Measurements from ENCODE around the gene SPECC1L. TPM values are rescaled to one million over a fixed set of nuclear protein-coding genes. Genes with fewer than 3 reads are reported as not detected.
"Not testable (repeated sequence)": the region's sequence is repeated elsewhere in the genome, so short reads cannot be mapped to it uniquely, and the experiment has no call there.

SPECC1L gene
- total RNA-seq, 2 donors from 2014 or later, result 39.6 to 63.2 TPM

DNA sequence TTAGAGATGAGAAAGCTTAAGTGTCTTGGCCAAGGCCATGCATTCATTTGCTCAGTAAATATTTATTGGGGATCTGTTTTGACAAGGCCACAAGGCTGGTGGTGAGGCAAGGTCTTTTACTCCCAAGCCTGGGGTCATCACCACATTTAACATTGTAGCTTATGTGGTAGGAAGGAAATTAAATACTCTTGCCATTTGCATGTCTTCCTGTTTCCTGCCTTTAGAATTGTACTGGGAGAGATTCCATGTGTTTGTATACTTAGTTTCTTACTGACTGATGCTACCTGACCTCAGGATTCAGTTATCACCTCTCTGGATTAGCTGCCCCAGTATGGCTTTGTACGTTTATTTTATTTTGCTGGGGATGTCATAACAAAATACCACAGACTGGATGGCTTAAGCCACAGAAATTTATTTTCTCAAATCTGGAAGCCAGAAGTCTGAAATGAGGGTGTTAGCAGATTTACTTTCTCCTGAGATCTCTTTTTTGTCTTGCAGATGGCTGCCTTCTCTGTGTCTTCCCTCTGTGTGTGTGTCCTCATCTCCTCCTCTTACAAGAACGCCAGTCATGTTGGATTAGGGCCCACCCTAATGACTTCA, 44.8 kb downstream of the SPECC1L start:
- Histone ChIP-seq H3K36me3 (no peaks in the 10 kb centered on the region), H3K27me3 (replicated peaks; ENCODE audit: insufficient read depth) (no peaks in the 10 kb centered on the region), H3K9me3 (no peaks in the 10 kb centered on the region), H3K4me1 (replicated peaks) (no peaks in the 10 kb centered on the region), H3K4me3 (no peak overlapping the region), H3K27ac (no peak overlapping the region)
- DNase-seq (ENCODE audit: low spot score), result no peak
- TF ChIP-seq POLR2AphosphoS5 (IDR thresholded peaks at IDR 0.05) (no peak), POLR2A (IDR thresholded peaks at IDR 0.05) (no peak)
- TF ChIP-seq, protein P1, sequence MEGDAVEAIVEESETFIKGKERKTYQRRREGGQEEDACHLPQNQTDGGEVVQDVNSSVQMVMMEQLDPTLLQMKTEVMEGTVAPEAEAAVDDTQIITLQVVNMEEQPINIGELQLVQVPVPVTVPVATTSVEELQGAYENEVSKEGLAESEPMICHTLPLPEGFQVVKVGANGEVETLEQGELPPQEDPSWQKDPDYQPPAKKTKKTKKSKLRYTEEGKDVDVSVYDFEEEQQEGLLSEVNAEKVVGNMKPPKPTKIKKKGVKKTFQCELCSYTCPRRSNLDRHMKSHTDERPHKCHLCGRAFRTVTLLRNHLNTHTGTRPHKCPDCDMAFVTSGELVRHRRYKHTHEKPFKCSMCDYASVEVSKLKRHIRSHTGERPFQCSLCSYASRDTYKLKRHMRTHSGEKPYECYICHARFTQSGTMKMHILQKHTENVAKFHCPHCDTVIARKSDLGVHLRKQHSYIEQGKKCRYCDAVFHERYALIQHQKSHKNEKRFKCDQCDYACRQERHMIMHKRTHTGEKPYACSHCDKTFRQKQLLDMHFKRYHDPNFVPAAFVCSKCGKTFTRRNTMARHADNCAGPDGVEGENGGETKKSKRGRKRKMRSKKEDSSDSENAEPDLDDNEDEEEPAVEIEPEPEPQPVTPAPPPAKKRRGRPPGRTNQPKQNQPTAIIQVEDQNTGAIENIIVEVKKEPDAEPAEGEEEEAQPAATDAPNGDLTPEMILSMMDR (IDR thresholded peaks at IDR 0.05), result no peak
- intact Hi-C loops (cut with DNase I), result no loop called here
- WGBS, result 63% methylated on average over 2 of the region's 2 CpGs

DNA sequence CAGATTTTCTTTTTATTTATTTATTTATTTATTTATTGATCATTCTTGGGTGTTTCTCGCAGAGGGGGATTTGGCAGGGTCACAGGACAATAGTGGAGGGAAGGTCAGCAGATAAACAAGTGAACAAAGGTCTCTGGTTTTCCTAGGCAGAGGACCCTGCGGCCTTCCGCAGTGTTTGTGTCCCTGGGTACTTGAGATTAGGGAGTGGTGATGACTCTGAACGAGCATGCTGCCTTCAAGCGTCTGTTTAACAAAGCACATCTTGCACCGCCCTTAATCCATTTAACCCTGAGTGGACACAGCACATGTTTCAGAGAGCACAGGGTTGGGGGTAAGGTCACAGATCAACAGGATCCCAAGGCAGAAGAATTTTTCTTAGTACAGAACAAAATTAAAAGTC, 45.6 kb downstream of the SPECC1L start:
- H3K36me3 ChIP-seq; H3K27me3 ChIP-seq (replicated peaks; ENCODE audit: insufficient read depth); intact Hi-C loops (cut with DNase I); H3K4me3 ChIP-seq; H3K9me3 ChIP-seq; H3K4me1 ChIP-seq (replicated peaks); H3K27ac ChIP-seq; DNase-seq (ENCODE audit: low spot score): not testable (repeated sequence)
- WGBS, result 77% methylated on average over 6 of the region's 6 CpGs

DNA sequence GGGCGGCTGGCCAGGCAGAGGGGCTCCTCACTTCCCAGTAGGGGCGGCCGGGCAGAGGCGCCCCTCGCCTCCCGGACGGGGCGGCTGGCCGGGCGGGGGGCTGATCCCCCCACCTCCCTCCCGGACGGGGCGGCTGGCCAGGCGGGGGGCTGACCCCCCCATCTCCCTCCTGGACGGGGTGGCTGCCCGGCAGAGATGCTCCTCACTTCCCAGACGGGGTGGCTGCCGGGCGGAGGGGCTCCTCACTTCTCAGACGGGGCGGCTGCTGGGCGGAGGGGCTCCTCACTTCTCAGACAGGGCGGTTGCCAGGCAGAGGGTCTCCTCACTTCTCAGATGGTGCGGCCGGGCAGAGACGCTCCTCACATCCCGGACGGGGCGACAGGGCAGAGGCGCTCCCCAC, 46.9 kb downstream of the SPECC1L start:
- H3K4me3 ChIP-seq; DNase-seq (ENCODE audit: low spot score); H3K27me3 ChIP-seq (replicated peaks; ENCODE audit: insufficient read depth); H3K4me1 ChIP-seq (replicated peaks); H3K9me3 ChIP-seq; intact Hi-C loops (cut with DNase I); H3K27ac ChIP-seq; H3K36me3 ChIP-seq: not testable (repeated sequence)
- WGBS, result 84% methylated on average over 6 of the region's 30 CpGs

DNA sequence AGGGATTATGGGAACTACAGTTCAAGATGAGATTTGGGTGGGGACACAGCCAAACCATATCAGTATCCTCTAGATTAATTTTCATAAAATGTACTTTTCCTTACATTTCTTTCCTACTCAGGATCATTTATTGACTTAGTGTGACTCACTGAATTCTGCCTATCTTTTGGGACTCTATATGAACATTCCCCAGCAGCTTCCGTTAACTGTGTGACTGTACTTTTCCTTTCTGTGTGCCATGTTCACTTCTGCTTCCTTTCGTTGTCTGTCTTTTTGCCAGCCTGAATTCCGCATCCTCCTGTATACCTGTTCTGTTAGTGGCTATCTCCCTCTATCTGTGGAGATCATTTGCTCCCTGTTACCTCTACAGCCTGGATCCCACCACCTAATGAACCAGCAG, 48.8 kb downstream of the SPECC1L start:
- Histone ChIP-seq H3K4me3 (no peak overlapping the region), H3K9me3 (no peaks in the 10 kb centered on the region), H3K27me3 (replicated peaks; ENCODE audit: insufficient read depth) (no peaks in the 10 kb centered on the region), H3K4me1 (replicated peaks) (no peaks in the 10 kb centered on the region), H3K27ac (no peak overlapping the region), H3K36me3 (peaks cover 0 to 3% of the 10 kb centered on the region in 2 donors)
- whole genome bisulfite sequencing, result 92% methylated on average over 3 of the region's 3 CpGs
- no peak for DNase-seq (ENCODE audit: low spot score)
- TF ChIP-seq POLR2AphosphoS5 (IDR thresholded peaks at IDR 0.05), result no peak
- no peak for TF ChIP-seq POLR2A (IDR thresholded peaks at IDR 0.05)
- TF ChIP-seq, protein P1 (IDR thresholded peaks at IDR 0.05), result no peak
- intact Hi-C loops (cut with DNase I), result no loop called here

DNA sequence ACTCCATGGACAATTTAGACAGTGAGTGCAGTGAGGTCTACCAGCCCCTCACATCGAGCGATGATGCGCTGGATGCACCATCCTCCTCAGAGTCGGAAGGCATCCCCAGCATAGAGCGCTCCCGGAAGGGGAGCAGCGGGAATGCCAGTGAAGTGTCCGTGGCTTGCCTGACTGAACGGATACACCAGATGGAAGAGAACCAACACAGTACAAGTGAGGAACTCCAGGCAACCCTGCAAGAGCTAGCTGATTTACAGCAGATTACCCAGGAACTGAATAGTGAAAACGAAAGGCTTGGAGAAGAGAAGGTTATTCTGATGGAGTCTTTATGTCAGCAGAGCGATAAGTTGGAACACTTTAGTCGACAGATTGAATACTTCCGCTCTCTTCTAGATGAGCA, 51.4 kb downstream of the SPECC1L start:
- no peaks in the 10 kb centered on the region for H3K27me3 ChIP-seq (replicated peaks; ENCODE audit: insufficient read depth)
- H3K4me3 ChIP-seq, result no peak overlapping the region
- intact Hi-C loops (cut with DNase I), result loop anchor here (10.0 kb wide), 1 partner anchor 93 kb away; no protein-coding TSS in a partner anchor
- no peaks in the 10 kb centered on the region for H3K4me1 ChIP-seq (replicated peaks)
- no peaks in the 10 kb centered on the region for H3K9me3 ChIP-seq
- H3K36me3 ChIP-seq, result peaks cover 0 to 3% of the 10 kb centered on the region in 2 donors
- WGBS, result 91% methylated on average over 13 of the region's 13 CpGs
- DNase-seq (ENCODE audit: low spot score), result no peak
- no peak overlapping the region for H3K27ac ChIP-seq
- TF ChIP-seq POLR2A (IDR thresholded peaks at IDR 0.05), result no peak
- TF ChIP-seq POLR2AphosphoS5 (IDR thresholded peaks at IDR 0.05), result no peak
- TF ChIP-seq, protein P1 (IDR thresholded peaks at IDR 0.05), result no peak

DNA sequence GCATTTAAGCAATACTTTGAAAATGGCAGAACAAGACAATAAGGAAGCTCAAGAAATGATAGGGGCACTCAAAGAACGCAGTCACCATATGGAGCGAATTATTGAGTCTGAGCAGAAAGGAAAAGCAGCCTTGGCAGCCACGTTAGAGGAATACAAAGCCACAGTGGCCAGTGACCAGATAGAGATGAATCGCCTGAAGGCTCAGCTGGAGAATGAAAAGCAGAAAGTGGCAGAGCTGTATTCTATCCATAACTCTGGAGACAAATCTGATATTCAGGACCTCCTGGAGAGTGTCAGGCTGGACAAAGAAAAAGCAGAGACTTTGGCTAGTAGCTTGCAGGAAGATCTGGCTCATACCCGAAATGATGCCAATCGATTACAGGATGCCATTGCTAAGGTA, 51.9 kb downstream of the SPECC1L start:
- Histone ChIP-seq H3K27me3 (replicated peaks; ENCODE audit: insufficient read depth) (no peaks in the 10 kb centered on the region), H3K27ac (no peak overlapping the region), H3K9me3 (no peaks in the 10 kb centered on the region), H3K4me1 (replicated peaks) (no peaks in the 10 kb centered on the region), H3K4me3 (no peak overlapping the region), H3K36me3 (peaks cover 0 to 3% of the 10 kb centered on the region in 2 donors)
- WGBS, result 83% methylated on average over 6 of the region's 6 CpGs
- DNase-seq (ENCODE audit: low spot score), result no peak
- TF ChIP-seq, protein P1 (IDR thresholded peaks at IDR 0.05), result no peak
- TF ChIP-seq POLR2AphosphoS5 (IDR thresholded peaks at IDR 0.05) (no peak), POLR2A (IDR thresholded peaks at IDR 0.05) (no peak)
- intact Hi-C loops (cut with DNase I), result loop anchor here (10.0 kb wide), 1 partner anchor 92 kb away; no protein-coding TSS in a partner anchor

All from prostate gland (tissue), 2 donors.